GM19240 (cell line): ENCODE results near the gene SPIB.
A peak's percentile ranks its signal among the peaks of the same experiment; 100 is the strongest.
"Not testable (repeated sequence)": the region's sequence is repeated elsewhere in the genome, so short reads cannot be mapped to it uniquely, and the experiment has no call there.

Experiments used
- DNase-seq: peaks from one replicate; pipeline ENCODE4 v3.0.0; 2011; ENCODE audit warnings: low spot score; ENCODE audit not compliant: insufficient read length

Gene SPIB

DNA sequence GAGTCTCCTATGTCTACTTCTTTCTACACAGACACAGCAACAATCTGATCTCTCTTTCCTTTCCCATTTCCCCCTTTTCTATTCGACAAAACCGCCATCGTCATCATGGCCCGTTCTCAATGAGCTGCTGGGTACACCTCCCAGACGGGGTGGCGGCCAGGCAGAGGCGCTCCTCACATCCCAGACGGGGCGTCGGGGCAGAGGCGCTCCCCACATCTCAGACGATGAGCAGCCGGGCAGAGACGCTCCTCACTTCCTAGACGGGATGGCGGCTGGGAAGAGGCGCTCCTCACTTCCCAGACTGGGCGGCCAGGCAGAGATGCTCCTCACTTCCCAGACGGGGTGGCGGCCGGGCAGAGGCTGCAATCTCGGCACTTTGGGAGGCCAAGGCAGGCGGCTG lies 27.8 kb upstream of the SPIB start:
- not testable (repeated sequence) for DNase-seq

DNA sequence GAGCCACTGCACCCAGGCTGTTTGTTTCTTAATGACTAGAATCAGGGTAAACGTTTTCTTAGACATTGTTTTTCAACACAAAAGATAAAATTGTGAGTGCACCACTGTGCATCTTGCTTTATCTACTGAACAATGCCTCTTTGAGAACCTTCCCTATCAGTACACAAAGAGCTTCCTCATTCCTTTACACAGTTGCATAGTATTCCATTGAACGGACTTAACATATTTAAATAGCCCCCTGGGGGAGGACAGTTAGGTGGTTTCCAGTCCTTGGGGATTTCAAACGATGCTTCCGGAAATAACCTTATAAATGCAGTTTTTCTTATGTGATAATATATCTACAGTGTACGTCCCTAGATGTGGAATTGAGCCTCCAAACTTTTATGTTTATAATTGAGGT lies 26.0 kb upstream of the SPIB start:
- no peak for DNase-seq

DNA sequence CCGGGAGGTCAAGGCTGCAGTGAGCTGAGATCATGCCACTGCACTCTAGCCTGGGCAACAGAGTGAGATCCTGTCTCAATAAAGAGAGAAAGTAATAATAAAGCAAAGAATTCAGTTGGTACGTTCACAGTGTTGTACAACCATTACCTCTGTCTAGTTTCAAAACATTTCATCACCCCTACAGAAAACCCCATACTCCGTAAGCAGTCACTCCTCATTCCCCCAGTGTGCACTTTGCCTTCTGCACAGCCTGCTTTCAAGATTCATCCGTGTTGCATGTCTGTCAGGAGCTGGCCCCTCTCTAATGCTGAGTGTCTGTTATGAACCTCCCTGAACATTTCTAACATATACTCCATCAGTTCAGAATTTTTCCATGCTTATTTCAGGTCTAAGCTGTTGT lies 25.1 kb upstream of the SPIB start:
- no peak for DNase-seq

DNA sequence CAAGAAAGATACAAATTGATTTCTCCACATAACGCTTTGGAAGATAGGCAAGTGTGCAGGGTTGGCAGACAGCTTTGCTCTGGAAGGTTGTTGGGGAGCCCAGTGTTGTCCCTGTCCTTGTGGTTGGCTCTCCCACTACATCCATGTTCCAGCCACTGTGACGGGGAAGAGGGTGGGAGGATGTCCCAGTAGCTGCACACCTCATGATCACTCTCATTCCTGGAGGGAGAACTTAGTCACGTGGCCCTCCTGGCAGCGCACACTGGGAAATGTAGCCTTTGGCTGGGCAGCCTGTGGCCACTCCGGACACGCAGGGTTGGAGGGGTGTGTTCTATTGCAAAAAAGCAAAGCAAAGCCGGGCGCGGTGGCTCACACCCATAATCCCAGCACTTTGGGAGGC lies 24.7 kb upstream of the SPIB start:
- DNase-seq, result no peak

DNA sequence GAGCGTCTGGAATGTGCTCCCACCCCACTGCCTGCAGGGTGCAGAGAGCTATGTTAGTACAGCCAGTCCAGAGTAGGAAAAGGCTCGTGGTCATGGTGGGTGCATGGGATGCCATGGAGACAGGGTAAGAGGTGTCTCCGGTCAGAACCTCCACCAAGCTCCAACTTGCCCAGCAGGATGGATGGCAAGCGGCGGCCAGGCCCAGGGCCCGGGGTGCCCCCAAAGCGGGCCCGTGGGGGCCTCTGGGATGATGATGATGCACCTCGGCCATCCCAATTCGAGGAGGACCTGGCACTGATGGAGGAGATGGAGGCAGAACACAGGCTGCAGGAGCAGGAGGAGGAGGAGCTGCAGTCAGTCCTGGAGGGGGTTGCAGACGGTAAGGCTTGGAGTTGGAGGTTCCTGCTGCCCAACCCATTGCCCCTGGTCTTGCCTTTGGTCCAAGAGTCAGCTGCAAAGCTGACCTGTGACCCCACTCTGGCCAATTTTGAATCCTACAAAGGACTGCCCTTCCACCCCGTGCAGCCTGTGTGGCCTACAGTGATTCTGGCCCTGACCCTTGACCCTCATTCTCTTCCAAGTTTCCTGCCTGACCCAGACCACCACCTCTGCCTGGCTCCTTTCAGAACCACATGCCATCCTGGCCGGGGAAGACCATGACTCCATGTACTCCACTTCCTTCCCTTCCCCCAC lies 19.9 kb upstream of the SPIB start:
- no peak for DNase-seq

DNA sequence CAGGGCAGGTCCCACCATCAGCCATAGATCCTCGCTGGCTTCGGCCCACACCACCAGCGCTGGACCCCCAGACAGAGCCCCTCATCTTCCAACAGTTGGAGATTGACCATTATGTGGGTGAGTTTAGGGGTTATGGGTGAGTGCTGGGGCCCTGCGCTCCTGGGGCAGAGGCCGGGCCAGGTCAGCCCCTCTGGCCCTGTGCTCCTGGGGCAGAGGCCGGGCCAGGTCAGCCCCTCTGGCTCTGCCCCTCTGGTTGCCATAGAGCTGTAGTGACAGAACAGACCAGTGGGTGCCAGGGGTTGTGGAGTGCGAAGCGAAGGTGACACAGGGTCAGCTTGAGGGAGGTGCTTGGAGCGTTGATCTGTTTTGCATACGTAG lies 19.4 kb upstream of the SPIB start:
- no peak for DNase-seq

DNA sequence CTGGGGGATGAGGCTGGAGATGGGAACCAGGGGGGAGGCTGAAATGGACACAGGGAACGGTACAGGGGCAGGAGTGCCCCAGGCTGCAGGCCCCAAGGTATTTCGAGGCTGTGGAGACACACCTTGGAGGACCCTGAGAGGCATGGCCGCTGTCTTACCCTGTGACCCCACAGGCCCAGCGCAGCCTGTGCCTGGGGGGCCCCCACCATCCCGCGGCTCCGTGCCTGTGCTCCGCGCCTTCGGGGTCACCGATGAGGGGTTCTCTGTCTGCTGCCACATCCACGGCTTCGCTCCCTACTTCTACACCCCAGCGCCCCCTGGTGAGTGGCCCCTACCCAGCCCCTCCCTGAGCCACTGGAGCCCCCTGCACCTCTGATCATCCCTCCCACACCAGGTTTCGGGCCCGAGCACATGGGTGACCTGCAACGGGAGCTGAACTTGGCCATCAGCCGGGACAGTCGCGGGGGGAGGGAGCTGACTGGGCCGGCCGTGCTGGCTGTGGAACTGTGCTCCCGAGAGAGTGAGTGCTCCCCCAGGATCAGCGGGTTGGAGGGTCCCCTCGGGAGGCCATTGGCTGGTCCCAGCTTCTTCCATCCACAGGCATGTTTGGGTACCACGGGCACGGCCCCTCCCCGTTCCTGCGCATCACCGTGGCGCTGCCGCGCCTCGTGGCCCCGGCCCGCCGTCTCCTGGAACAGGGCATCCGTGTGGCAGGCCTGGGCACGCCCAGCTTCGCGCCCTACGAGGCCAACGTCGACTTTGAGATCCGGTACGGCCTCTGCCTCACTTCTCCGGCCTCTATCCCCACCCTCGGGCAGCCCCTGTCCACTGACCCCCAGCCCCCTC lies 16.9 kb upstream of the SPIB start:
- DNase-seq, result no peak

DNA sequence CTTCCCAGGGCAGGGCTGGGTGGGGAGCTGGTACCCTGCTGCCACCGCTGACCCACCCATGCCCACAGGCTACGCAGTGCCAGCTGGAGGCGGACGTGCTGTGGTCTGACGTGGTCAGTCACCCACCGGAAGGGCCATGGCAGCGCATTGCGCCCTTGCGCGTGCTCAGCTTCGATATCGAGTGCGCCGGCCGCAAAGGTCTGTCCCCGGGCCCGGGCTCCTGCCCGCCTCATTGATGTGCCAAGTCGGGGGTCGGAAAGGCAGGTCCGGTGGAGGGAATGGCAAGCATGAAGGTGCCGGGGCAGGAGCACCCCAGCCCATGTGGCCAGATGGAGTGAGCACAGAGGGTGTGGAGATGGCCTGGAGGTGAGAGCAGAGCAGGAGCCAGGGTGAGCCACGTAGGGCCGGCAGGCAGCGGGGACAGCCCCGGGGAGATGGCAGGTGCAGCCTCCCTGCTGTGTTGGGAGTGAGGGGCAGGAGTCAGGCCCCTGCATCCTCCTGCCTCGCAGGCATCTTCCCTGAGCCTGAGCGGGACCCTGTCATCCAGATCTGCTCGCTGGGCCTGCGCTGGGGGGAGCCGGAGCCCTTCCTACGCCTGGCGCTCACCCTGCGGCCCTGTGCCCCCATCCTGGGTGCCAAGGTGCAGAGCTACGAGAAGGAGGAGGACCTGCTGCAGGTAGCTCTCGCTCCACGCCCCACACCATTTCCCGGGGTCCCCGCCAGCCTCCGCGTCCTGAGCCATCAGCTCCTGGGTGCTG lies 16.0 kb upstream of the SPIB start:
- no peak for DNase-seq

DNA sequence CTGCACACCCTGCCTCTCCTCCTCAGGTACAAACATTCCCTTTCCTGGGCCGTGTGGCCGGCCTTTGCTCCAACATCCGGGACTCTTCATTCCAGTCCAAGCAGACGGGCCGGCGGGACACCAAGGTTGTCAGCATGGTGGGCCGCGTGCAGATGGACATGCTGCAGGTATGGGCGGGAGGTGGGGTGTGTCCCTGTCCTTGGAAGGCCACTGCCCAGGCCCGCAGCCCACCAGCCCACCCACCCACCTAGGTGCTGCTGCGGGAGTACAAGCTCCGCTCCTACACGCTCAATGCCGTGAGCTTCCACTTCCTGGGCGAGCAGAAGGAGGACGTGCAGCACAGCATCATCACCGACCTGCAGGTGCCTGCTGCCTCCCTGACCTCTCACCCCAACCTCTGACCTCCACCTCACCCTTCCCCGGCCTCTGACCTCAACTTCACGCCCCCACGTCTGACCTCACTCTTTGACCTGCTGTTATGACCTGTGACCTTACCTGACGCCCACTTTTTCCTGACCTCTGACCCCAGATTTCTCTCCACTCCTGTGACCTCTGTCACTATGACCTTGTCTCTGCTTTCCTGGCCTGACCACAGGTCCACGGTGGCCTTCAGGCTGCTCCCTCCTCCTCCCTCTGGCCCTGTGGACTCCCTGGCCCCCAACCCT lies 12.4 kb upstream of the SPIB start:
- DNase-seq, result no peak

DNA sequence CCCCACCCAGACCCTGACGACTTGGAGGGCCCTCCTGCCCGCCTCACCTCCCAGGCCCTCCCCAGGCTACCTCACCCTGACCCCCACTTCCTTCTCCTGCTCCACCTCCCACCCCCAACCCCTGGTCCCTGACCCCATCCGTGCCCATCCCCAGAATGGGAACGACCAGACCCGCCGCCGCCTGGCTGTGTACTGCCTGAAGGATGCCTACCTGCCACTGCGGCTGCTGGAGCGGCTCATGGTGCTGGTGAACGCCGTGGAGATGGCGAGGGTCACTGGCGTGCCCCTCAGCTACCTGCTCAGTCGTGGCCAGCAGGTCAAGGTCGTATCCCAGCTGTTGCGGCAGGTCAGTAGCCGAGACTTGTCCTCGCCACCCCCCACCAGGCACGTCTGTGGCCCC lies 11.9 kb upstream of the SPIB start:
- DNase-seq, result no peak

DNA sequence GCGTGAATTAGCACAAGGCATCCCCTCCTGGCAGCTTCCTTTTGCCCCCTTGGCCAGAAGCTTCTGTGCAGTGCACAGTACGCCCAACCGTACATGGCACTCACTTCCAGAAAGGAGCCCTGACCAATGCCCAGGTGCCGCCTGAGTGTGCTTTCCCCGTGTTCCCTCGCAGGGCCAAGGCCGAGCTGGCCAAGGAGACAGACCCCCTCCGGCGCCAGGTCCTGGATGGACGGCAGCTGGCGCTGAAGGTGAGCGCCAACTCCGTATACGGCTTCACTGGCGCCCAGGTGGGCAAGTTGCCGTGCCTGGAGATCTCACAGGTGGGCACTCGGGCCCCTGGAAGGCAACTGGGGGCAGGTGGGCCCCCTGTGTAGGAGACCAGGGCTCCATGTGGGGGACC lies 9.4 kb upstream of the SPIB start:
- DNase-seq, result no peak

DNA sequence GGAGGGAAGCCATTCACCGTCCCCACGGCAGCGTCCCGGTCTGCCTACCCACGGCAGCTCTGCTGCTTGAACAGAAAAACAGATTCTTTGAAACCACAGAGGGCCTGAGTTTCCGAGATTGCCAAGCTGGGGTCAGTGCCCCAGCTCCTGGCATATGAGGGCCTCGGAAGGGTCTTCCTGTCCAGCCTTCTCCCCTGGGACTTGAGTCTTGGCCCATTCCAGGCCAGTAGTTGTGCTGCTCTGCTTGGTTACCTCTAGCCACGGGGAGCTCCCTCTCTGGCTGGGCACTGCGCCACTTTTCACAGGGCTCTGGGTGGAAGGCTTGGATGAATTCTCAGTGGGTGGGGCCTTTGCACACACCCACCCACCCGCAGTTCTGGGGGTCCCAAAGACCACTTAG lies 8.6 kb upstream of the SPIB start:
- DNase-seq, result no peak

DNA sequence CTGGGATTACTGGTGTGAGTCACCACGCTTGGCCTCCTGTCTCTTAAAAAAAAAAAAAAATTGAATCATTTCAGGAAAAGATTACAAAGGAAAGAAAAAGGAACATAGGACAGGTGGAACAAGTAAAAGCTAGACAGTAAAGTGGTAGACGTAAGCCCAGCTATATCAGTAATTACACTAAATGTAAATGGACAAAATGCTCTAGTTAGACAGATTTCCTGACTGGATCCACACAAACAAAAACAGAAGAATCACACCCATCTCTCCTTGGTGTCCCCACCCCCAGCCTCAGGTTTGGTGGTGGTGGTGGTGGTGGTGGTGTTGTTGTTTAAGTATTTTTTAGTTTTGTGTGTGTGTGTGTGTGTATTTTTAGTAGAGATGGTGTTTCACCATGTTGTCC lies 6.3 kb upstream of the SPIB start:
- no peak for DNase-seq

DNA sequence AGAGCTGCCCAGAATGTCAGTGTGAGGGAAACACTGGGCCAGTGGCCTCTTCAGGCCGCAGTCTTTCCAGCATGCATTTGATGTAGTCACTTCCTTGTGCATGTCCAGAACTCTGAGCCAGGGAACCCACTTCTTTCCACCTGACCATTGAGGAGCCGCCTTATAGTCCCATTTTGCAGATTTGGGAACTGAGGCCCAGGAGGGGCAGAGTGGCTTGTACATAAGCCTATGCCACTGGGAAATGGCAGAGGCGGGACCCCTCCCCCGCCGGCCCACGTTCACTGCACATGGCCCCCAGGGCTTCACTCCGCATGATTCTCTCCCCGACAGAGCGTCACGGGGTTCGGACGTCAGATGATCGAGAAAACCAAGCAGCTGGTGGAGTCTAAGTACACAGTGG lies 5.6 kb upstream of the SPIB start:
- no peak for DNase-seq

DNA sequence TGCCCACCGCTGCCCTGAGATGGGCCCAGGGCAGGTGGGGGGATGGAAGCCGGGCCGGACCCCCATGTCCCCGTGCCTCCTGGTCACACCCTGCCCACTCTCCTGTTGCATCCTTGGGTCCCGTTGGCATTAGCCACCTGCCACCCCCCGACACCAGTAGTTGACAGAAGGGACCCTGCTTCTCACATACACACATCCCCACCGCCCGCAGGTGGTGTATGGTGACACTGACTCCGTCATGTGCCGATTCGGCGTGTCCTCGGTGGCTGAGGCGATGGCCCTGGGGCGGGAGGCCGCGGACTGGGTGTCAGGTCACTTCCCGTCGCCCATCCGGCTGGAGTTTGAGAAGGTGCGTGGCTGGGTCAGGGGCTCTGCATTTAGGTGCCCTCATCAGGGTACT lies 5.2 kb upstream of the SPIB start:
- DNase-seq, result no peak

DNA sequence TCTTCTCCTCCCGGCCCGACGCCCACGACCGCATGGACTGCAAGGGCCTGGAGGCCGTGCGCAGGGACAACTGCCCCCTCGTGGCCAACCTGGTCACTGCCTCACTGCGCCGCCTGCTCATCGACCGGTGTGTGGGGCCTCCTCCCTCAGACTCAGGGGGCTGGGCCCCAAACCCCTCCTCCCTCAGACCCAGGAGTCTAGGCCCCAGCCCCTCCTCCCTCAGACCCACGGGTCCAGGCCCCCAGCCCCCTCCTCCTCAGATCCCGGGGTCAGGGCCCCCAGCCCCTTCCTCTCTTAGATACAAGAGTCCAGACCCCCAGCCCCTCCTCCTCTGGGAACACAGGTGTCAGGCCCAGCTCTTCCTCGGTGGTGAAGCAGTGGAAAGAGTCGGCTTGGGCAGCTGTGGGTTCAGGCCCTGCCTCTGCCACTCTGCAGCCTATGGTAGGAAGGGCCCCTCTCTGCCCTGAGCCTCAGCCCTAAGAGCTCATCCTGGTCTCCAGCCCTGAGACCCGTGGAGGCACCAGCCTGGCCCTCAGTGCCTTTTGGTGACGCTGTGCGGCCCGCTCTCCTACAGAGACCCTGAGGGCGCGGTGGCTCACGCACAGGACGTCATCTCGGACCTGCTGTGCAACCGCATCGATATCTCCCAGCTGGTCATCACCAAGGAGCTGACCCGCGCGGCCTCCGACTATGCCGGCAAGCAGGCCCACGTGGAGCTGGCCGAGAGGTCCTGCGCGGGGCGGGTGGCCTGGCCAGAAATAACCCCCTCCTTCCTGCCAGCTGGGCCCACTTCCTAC lies 3.7 kb upstream of the SPIB start:
- DNase-seq, result peak; percentile 87

DNA sequence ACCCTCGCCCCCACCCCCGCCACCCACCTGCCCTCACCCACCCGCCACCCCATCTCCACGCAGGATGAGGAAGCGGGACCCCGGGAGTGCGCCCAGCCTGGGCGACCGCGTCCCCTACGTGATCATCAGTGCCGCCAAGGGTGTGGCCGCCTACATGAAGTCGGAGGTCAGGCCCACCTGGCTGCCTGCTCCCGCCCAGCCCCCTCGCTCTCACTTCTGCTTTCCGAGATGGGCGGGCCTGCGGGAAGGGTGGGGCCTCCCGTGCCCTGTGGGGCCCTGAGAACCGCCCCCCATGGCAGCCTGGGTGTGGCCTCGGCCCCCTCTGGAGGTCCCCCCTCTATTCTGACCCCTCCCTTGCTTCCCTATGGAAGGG lies 3.1 kb upstream of the SPIB start:
- DNase-seq, result peak; percentile 87

DNA sequence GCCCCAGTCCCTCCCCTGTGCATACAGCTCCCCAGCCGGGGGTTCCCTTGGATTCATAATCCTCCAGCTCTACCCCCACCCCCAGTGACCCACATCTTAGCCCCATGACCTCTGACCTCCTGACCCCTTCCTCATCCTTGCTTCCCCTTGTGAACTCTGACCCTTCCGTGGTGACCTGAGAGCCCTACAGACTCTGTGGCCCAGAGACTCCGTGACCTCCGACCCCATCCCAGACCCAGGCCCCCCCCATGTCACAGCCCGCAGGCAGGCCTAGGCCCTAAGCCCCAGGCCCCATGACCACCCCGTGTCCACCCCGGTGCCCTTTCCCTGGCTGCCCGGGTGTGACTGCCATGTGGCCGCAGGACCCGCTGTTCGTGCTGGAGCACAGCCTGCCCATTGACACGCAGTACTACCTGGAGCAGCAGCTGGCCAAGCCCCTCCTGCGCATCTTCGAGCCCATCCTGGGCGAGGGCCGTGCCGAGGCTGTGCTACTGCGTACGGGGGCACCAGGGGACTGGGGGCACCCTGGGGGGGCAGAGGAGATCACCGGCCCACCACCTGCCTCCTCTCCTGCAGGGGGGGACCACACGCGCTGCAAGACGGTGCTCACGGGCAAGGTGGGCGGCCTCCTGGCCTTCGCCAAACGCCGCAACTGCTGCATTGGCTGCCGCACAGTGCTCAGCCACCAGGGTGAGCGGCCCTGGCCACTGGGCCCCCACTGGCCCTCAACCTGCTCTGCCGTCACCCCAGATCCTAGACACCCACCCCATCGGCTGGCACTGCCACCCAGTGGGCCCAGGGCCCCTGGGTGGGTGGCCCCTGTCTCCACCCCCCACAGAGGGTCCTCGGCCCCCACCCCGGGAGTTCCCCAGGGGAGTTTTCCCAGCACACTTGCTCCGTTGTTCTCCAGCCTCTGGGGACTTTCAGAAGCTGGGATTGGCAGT lies 2.4 kb upstream of the SPIB start:
- no peak for DNase-seq

DNA sequence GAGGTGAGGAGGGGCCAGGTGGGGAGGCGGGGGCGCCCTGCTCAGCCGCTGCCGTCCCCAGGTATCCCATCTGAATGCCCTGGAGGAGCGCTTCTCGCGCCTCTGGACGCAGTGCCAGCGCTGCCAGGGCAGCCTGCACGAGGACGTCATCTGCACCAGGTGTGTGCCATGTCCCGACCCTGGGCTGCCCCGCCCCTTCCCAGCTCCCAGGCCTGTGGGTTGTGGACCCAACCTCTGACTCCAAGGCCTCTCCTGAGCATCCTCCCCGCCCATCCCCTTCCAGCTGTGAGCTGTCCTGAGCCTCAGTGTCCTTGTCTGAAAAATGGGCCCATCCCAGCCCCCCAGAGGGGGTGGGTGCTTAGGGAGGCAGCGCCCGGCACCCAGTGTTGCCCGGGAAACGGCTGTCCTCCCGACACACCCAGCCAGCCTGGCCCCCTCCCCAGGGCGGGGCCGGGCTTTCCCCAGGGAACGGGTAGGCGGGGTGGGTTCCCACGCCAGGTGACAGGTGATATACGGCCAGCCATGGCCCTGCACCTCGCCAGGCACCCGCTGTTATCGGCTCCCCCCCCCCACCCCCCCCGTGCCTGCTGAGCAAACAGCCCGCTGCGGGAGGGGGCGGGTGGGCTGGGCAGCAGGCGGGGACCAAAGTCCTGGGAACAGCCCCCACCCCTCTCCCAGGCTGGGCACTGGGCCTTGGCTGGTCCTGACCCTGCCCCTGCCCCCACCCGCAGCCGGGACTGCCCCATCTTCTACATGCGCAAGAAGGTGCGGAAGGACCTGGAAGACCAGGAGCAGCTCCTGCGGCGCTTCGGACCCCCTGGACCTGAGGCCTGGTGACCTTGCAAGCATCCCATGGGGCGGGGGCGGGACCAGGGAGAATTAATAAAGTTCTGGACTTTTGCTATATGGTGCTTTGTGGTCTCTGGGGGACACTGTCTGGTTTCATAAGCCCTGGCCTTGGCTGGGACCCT lies 1.3 kb upstream of the SPIB start:
- DNase-seq, result no peak
